ENCODE data around the gene C3orf18. TPM values are rescaled to one million over a fixed set of nuclear protein-coding genes. Genes with fewer than 3 reads are reported as not detected.

C3orf18 gene
- total and polyA plus RNA-seq, 2 donors (not counting 3 experiments of a cell fraction or from before 2014, with no cell fraction given): 1.7 to 2.9 TPM

DNA sequence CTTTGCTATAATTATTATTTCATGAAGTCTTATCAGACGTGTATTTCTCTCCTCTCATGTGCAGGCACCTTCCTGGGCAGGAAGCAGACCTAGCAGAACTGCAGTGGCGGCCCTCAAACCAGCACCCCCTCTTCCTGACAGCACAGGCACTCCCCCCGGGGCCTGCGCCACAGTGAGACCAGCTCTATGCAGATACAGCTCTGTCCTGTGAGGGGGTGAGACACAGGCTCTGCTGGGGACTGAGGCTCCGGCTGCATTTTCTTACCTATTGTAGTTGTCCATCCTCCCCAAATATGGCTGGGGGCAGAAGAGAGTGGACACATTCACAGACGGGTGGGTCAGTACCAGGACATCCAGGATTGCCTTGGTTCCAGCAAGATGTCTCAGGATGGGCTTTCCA lies 39.0 kb upstream of the C3orf18 start:
- H3K9me3 ChIP-seq (replicated peaks; ENCODE audit: control insufficient read depth, insufficient read depth, low read length): no peaks in the 10 kb centered on the region
- FAIRE-seq: no peak
- ChIA-PET CTCF (no interaction called here), POLR2A (no interaction called here)
- H3K79me2 ChIP-seq (ENCODE audit: control insufficient read depth, insufficient read depth, low read length): no peaks in the 10 kb centered on the region
- H2AFZ ChIP-seq (ENCODE audit: low read depth, low read length): no peak overlapping the region
- BruUV-seq (replicated peaks): no TSS peak
- H3K9ac ChIP-seq (replicated peaks; ENCODE audit: extremely low read depth, insufficient read depth, low read length): no peak overlapping the region
- no peak for DNase-seq (ENCODE audit: low read depth, low spot score)
- H4K20me1 ChIP-seq (replicated peaks; ENCODE audit: control insufficient read depth, extremely low read depth, insufficient read depth, low read length): no peaks in the 10 kb centered on the region
- no peaks in the 10 kb centered on the region for H3K9me1 ChIP-seq (replicated peaks; ENCODE audit: control insufficient read depth, extremely low read depth, insufficient read depth, low read length)
- peaks cover 10% of the 10 kb centered on the region for H3K4me1 ChIP-seq (ENCODE audit: control insufficient read depth, extremely low read depth, insufficient read depth, low read length)
- dilution Hi-C loops (cut with MboI; ENCODE audit: extremely low pct_ligation_motif_present, low sequenced_read_pairs): no loop called here
- no peak for TF ChIP-seq EZH2 (IDR thresholded peaks at IDR 0.05; ENCODE audit: borderline replicate concordance, low read depth, low read length, severe bottlenecking)
- no peak for TF ChIP-seq POLR2AphosphoS5 (IDR thresholded peaks at IDR 0.05; ENCODE audit: insufficient read depth, low read depth, low read length)
- no peak for TF ChIP-seq FOS (IDR thresholded peaks at IDR 0.05; ENCODE audit: borderline replicate concordance, insufficient read depth, low read length)
- TF ChIP-seq, protein P1, sequence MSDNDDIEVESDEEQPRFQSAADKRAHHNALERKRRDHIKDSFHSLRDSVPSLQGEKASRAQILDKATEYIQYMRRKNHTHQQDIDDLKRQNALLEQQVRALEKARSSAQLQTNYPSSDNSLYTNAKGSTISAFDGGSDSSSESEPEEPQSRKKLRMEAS (IDR thresholded peaks at IDR 0.05; ENCODE audit: insufficient read depth, insufficient read length): no peak
- no peak overlapping the region for H3K27ac ChIP-seq (ENCODE audit: insufficient read depth, low read depth, low read length)
- no peaks in the 10 kb centered on the region for H3K27me3 ChIP-seq (ENCODE audit: control insufficient read depth in 2 of 2, insufficient read depth in 2 of 2, low read length in 2 of 2)
- intact Hi-C loops (cut with micrococcal nuclease): no loop called here
- no peak overlapping the region for H3K4me3 ChIP-seq (replicated peaks in 1 of 3; ENCODE audit: insufficient read depth in 1 of 3, low read depth in 1 of 3, low read length in 3 of 3)
- H3K4me2 ChIP-seq (ENCODE audit: insufficient read depth, low read length): no peak overlapping the region
- peaks cover 0 to 6% of the 10 kb centered on the region in 2 experiments for H3K36me3 ChIP-seq (ENCODE audit: control insufficient read depth in 2 of 2, extremely low read depth in 1 of 2, insufficient read depth in 2 of 2, low read length in 2 of 2)

DNA sequence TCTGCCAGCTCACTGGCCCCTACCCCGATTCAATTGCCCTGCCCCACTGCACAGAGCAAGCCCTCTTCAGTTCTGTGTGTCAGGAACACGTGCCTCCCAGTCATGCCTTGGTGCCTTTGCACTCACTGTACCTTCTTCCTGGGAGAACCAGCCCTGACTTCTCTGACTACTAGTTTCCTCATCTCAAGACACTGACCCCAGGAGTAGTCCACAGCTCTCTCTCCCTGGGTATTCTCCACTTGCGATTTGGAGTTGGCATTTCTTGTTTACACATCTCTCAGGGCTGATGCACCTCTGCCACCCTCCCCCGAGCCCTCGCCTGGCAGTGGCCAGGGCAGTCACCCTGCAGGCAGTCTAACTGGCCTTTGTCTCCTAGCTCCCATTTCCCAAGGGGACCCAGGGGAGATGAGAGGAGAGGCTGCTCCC lies 38.4 kb upstream of the C3orf18 start:
- intact Hi-C loops (cut with micrococcal nuclease) (no loop called here), dilution Hi-C loops (cut with MboI; ENCODE audit: extremely low pct_ligation_motif_present, low sequenced_read_pairs) (no loop called here)
- ChIA-PET POLR2A (no interaction called here), CTCF (no interaction called here)
- Histone ChIP-seq H3K36me3 (ENCODE audit: control insufficient read depth in 2 of 2, extremely low read depth in 1 of 2, insufficient read depth in 2 of 2, low read length in 2 of 2) (peaks cover 0 to 6% of the 10 kb centered on the region in 2 experiments), H3K9me1 (replicated peaks; ENCODE audit: control insufficient read depth, extremely low read depth, insufficient read depth, low read length) (no peaks in the 10 kb centered on the region), H3K27me3 (ENCODE audit: control insufficient read depth in 2 of 2, insufficient read depth in 2 of 2, low read length in 2 of 2) (no peaks in the 10 kb centered on the region), H3K27ac (ENCODE audit: insufficient read depth, low read depth, low read length) (no peak overlapping the region), H3K4me1 (ENCODE audit: control insufficient read depth, extremely low read depth, insufficient read depth, low read length) (peaks cover 13% of the 10 kb centered on the region), H3K4me3 (replicated peaks in 1 of 3; ENCODE audit: insufficient read depth in 1 of 3, low read depth in 1 of 3, low read length in 3 of 3) (no peak overlapping the region), H3K79me2 (ENCODE audit: control insufficient read depth, insufficient read depth, low read length) (no peaks in the 10 kb centered on the region), H3K4me2 (ENCODE audit: insufficient read depth, low read length) (no peak overlapping the region), H3K9me3 (replicated peaks; ENCODE audit: control insufficient read depth, insufficient read depth, low read length) (no peaks in the 10 kb centered on the region), H4K20me1 (replicated peaks; ENCODE audit: control insufficient read depth, extremely low read depth, insufficient read depth, low read length) (no peaks in the 10 kb centered on the region), H2AFZ (ENCODE audit: low read depth, low read length) (no peak overlapping the region), H3K9ac (replicated peaks; ENCODE audit: extremely low read depth, insufficient read depth, low read length) (no peak overlapping the region)
- TF ChIP-seq POLR2A (IDR thresholded peaks at IDR 0.05; ENCODE audit: low read depth, low read length) (no peak), GATA2 (IDR thresholded peaks at IDR 0.05; ENCODE audit: insufficient read depth, insufficient read length, low read depth, low read length) (no peak), POLR2AphosphoS5 (IDR thresholded peaks at IDR 0.05; ENCODE audit: insufficient read depth, low read depth, low read length) (no peak), FOS (IDR thresholded peaks at IDR 0.05; ENCODE audit: borderline replicate concordance, insufficient read depth, low read length) (no peak), MYC (IDR thresholded peaks at IDR 0.05; ENCODE audit: low read depth, low read length) (no peak), EZH2 (IDR thresholded peaks at IDR 0.05; ENCODE audit: borderline replicate concordance, low read depth, low read length, severe bottlenecking) (no peak), JUN (IDR thresholded peaks at IDR 0.05; ENCODE audit: borderline replicate concordance, insufficient read depth, insufficient read length, low read depth) (no peak)
- TF ChIP-seq, protein P2, sequence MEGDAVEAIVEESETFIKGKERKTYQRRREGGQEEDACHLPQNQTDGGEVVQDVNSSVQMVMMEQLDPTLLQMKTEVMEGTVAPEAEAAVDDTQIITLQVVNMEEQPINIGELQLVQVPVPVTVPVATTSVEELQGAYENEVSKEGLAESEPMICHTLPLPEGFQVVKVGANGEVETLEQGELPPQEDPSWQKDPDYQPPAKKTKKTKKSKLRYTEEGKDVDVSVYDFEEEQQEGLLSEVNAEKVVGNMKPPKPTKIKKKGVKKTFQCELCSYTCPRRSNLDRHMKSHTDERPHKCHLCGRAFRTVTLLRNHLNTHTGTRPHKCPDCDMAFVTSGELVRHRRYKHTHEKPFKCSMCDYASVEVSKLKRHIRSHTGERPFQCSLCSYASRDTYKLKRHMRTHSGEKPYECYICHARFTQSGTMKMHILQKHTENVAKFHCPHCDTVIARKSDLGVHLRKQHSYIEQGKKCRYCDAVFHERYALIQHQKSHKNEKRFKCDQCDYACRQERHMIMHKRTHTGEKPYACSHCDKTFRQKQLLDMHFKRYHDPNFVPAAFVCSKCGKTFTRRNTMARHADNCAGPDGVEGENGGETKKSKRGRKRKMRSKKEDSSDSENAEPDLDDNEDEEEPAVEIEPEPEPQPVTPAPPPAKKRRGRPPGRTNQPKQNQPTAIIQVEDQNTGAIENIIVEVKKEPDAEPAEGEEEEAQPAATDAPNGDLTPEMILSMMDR (IDR thresholded peaks at IDR 0.05; ENCODE audit: extremely low read depth in 1 of 2, insufficient read depth in 1 of 2, low read depth in 1 of 2, low read length in 2 of 2): no peak
- TF ChIP-seq, protein P1 (IDR thresholded peaks at IDR 0.05; ENCODE audit: insufficient read depth, insufficient read length): no peak
- no peak for DNase-seq (ENCODE audit: low read depth, low spot score)
- no peak for FAIRE-seq
- BruUV-seq (replicated peaks): no TSS peak

Measured in endothelial cell of umbilical vein (primary cell).